Large intestine (tissue), 3 donors: ENCODE measurements around the gene HES5. TPM values are rescaled to one million over a fixed set of nuclear protein-coding genes. Genes with fewer than 3 reads are reported as not detected.
A peak's percentile ranks its signal among the peaks of the same experiment; 100 is the strongest.

Source experiments
- DNase-seq, 2 donors: peaks; one replicate each; pipeline versions ENCODE4 v3.0.0 to v3.0.0-alpha.2; 2013
- H3K27ac ChIP-seq: one replicate; pipeline ENCODE4 v1.5.1; 2013; ENCODE audit warnings: low read length
- H3K27me3 ChIP-seq: 2 replicates; pipeline ENCODE4 v1.6.1; 2013; ENCODE audit warnings: low read length; ENCODE audit not compliant: control insufficient read depth, insufficient read depth
- H3K36me3 ChIP-seq: 2 replicates; pipeline ENCODE4 v1.6.1; 2013; ENCODE audit warnings: low read length; ENCODE audit not compliant: control insufficient read depth, insufficient read depth
- H3K4me1 ChIP-seq: one replicate; pipeline ENCODE4 v1.6.1; 2013; ENCODE audit warnings: low read length; ENCODE audit not compliant: control insufficient read depth, insufficient read depth
- H3K4me3 ChIP-seq: one replicate; pipeline ENCODE4 v1.5.1; 2013; ENCODE audit warnings: low read length
- H3K9me3 ChIP-seq: one replicate; pipeline ENCODE4 v1.6.1; 2013; ENCODE audit warnings: mild to moderate bottlenecking, low read depth, low read length, moderate library complexity; ENCODE audit not compliant: control insufficient read depth
- WGBS: methylation state at CpG from one replicate; pipeline ENCODE4 v1.1.5; 2013; ENCODE audit warnings: low lambda C conversion rate; ENCODE audit not compliant: insufficient coverage; 5-methylcytosine and 5-hydroxymethylcytosine counted together
- polyA plus RNA-seq: library from polyadenylated mRNA; unstranded; fragments of 120-200 nt; gene quantifications from one replicate; pipeline ENCODE4 v1.2.1, GENCODE V29; 2013

The HES5 gene
- polyA plus RNA-seq, 1 donor = 0.31 TPM

- Histone ChIP-seq H3K27ac (peak overlapping the region; percentile 92), H3K4me1 (peaks cover 70% of the 10 kb centered on the region), H3K27me3 (no peaks in the 10 kb centered on the region), H3K9me3 (no peaks in the 10 kb centered on the region), H3K4me3 (peak overlapping the region; percentile 39), H3K36me3 (peaks cover 3% of the 10 kb centered on the region)
- DNase-seq = peak; percentile 92 to 95
- no CpG with 5 or more reads among the region's 52 CpGs for WGBS
Measured at GRCh38 chr1:2546515-2547209, 16.6 kb upstream of the HES5 start.

GRCh38 chr1:2545754-2546514, 15.9 kb upstream of the HES5 start:
- H3K4me1 ChIP-seq = peaks cover 70% of the 10 kb centered on the region
- H3K36me3 ChIP-seq = no peaks in the 10 kb centered on the region
- peak; percentile 91 for DNase-seq
- peak overlapping the region; percentile 39 for H3K4me3 ChIP-seq
- H3K27me3 ChIP-seq = peaks cover 3% of the 10 kb centered on the region
- no peaks in the 10 kb centered on the region for H3K9me3 ChIP-seq
- no CpG with 5 or more reads among the region's 43 CpGs for WGBS
- peak overlapping the region; percentile 92 for H3K27ac ChIP-seq

- Histone ChIP-seq H3K4me3 (no peak overlapping the region), H3K9me3 (no peaks in the 10 kb centered on the region), H3K27me3 (peaks cover 8% of the 10 kb centered on the region), H3K4me1 (peaks cover 70% of the 10 kb centered on the region), H3K27ac (peak overlapping the region; percentile 68), H3K36me3 (no peaks in the 10 kb centered on the region)
- no CpG with 5 or more reads among the region's 19 CpGs for WGBS
- no peak for DNase-seq
Measured at GRCh38 chr1:2544875-2545640, 15.0 kb upstream of the HES5 start.

- Histone ChIP-seq H3K27ac (no peak overlapping the region), H3K4me1 (peaks cover 69% of the 10 kb centered on the region), H3K27me3 (peaks cover 8% of the 10 kb centered on the region), H3K9me3 (no peaks in the 10 kb centered on the region), H3K4me3 (no peak overlapping the region), H3K36me3 (no peaks in the 10 kb centered on the region)
- DNase-seq = peak in 1 of 2 donors; percentile 36
- WGBS = no CpG with 5 or more reads among the region's 26 CpGs
Measured at GRCh38 chr1:2544093-2544874, 14.2 kb upstream of the HES5 start.

- Histone ChIP-seq H3K9me3 (no peaks in the 10 kb centered on the region), H3K4me1 (peaks cover 62% of the 10 kb centered on the region), H3K27me3 (peaks cover 9% of the 10 kb centered on the region), H3K4me3 (no peak overlapping the region), H3K27ac (no peak overlapping the region), H3K36me3 (no peaks in the 10 kb centered on the region)
- no CpG with 5 or more reads among the region's 26 CpGs for WGBS
- DNase-seq = no peak
Measured at GRCh38 chr1:2543543-2544092, 13.6 kb upstream of the HES5 start.

GRCh38 chr1:2542246-2542915, 12.3 kb upstream of the HES5 start:
- Histone ChIP-seq H3K4me3 (no peak overlapping the region), H3K27me3 (peaks cover 13% of the 10 kb centered on the region), H3K4me1 (peaks cover 50% of the 10 kb centered on the region), H3K9me3 (no peaks in the 10 kb centered on the region), H3K27ac (no peak overlapping the region), H3K36me3 (no peaks in the 10 kb centered on the region)
- peak in 1 of 2 donors; percentile 71 for DNase-seq
- no CpG with 5 or more reads among the region's 11 CpGs for WGBS

GRCh38 chr1:2541619-2542245, 11.7 kb upstream of the HES5 start:
- Histone ChIP-seq H3K36me3 (no peaks in the 10 kb centered on the region), H3K27ac (no peak overlapping the region), H3K9me3 (no peaks in the 10 kb centered on the region), H3K27me3 (peaks cover 18% of the 10 kb centered on the region), H3K4me3 (no peak overlapping the region), H3K4me1 (peaks cover 43% of the 10 kb centered on the region)
- WGBS = no CpG with 5 or more reads among the region's 25 CpGs
- peak; percentile 47 to 57 for DNase-seq

- no peak for DNase-seq
- H3K27me3 ChIP-seq = peaks cover 23% of the 10 kb centered on the region
- peaks cover 39% of the 10 kb centered on the region for H3K4me1 ChIP-seq
- H3K27ac ChIP-seq = no peak overlapping the region
- peaks cover under 1% of the 10 kb centered on the region for H3K9me3 ChIP-seq
- H3K36me3 ChIP-seq = no peaks in the 10 kb centered on the region
- no peak overlapping the region for H3K4me3 ChIP-seq
- 92% methylated on average over 2 of the region's 39 CpGs for WGBS
Measured at GRCh38 chr1:2540816-2541492, 10.9 kb upstream of the HES5 start.
